ENCODE data around the gene CACNA1G.

- TF ChIP-seq CTCF (IDR thresholded peaks at IDR 0.05; ENCODE audit: low read depth, low read length) (no peak), MYC (IDR thresholded peaks at IDR 0.05; ENCODE audit: low read depth, low read length) (no peak), MAX (IDR thresholded peaks at IDR 0.05; ENCODE audit: low read depth, low read length) (no peak), POLR2A (IDR thresholded peaks at IDR 0.05; ENCODE audit: extremely low read depth, insufficient read length) (no peak)
These were observed 2.4 kb upstream of the CACNA1G start for GRCh38 chr17:50558091-50558490.
